H1 (cell line): ENCODE data around the gene FABP7. TPM values are rescaled to one million over a fixed set of nuclear protein-coding genes. Genes with fewer than 3 reads are reported as not detected.

ENCODE experiments used
- BCL11A ChIP-seq, 2 experiments: IDR thresholded peaks; one replicate each; pipeline ENCODE4 v1.6.1; 2011; ENCODE audit warnings: low read depth in 2 of 2, low read length in 2 of 2, mild to moderate bottlenecking in 2 of 2
- ZNF274 ChIP-seq: IDR thresholded peaks from 2 replicates; pipeline ENCODE4 v1.7.0; 2012; ENCODE audit warnings: low read length, borderline replicate concordance; ENCODE audit errors: extremely low read depth
- polyA plus RNA-seq, 7 experiments: library from polyadenylated mRNA; depleted of rRNA in 3 of 7; stranded (reverse) in 5 of 7; unstranded in 2 of 7; fragments of >200 nt in 5 of 7; fragments of 200-250 nt in 2 of 7; gene quantifications; 1 replicate in 5 of 7; 2 replicates in 1 of 7; 4 replicates in 1 of 7; pipeline versions ENCODE4 v1.2.1 to v1.2.3, GENCODE V29; 2011 to 2013; ENCODE audit warnings: missing spikeins in 2 of 7, mixed read lengths in 2 of 7
- total RNA-seq: library from RNA; stranded (reverse); fragmentation: NEBNext Ultra II Directional; extraction: Animal tissue kit (Norgen Biotek cat#: 25700); gene quantifications from 2 replicates; pipeline ENCODE4 v1.2.1, GENCODE V29; 2021

FABP7 gene
- total and polyA plus RNA-seq, 2 of the 8 experiments (the other 6 are each of a cell fraction or from before 2014, with no cell fraction given): 10.6 to 13.1 TPM

DNA sequence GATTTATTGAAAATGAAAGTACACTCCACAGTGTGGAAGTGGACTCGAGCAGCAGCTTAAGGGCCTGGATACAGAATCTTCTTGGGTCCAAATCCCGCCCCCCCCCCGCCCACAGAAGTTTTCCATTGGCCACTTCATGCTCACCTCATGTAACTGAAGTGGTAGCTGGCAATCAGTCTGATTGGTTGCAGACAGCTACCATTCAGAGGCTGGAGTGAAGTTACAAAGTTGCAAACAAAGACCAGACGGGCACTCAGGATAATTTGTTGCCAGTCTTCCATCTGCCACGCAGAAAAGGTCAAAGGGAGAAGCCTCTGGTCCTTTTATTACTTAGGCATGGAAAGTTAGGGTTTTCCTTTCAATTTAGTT lies 25.8 kb upstream of the FABP7 start (continued):
- TF ChIP-seq ZNF274: no peak
- TF ChIP-seq BCL11A (IDR thresholded peaks at IDR 0.05; ENCODE audit: low read depth in 2 of 2, low read length in 2 of 2): no peak
